Stimulated activated CD8-positive, alpha-beta memory T cell treated with anti-CD3 and anti-CD28 coated beads, Interleukin-12 subunit alpha, Interleukin-12 subunit beta, amount 100 ng/mL, for 24 hours (primary cell): Measurements from ENCODE around the gene PWP1.
"Not testable (repeated sequence)": the region's sequence is repeated elsewhere in the genome, so short reads cannot be mapped to it uniquely, and the experiment has no call there.

ENCODE experiments used
- DNase-seq: peaks from one replicate; pipeline ENCODE4 v3.0.0-alpha.2; 2020; ENCODE audit errors: extremely low read depth

Gene PWP1

GRCh38 chr12:107668320-107669098, 17.1 kb upstream of the PWP1 start:
- DNase-seq = no peak

GRCh38 chr12:107669946-107670345, 15.7 kb upstream of the PWP1 start:
- no peak for DNase-seq

DNA sequence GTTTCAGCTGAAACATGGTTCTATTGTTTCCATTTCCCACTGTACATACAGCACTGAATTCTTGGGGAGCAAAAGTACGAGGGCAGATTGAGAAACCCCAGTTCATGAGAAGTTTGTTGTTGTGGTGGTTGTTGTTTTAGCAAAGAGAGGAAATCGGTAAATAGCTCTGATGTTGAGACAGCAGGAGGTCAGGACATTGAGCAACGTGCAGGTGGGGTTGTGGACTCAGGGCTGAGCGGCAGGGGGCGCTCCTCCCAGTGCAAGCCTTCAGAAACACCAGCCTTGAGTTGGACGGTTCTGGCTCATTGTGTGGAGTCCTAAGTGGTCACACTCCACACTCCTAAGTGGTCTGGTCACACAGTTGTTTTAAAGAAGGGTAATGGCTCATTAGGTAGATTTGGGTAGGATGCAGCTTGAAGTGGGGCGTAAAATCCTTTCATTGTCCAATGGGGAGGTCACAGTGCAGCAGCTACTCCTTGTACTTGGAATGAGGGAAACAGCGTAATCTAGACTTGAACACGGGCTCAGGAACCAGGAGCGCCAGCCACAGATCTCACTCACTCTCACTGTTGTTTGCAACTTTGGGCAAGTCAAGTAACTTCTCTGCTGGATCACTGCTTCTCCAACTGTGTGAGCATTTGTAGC, 14.5 kb upstream of the PWP1 start:
- DNase-seq = no peak

DNA sequence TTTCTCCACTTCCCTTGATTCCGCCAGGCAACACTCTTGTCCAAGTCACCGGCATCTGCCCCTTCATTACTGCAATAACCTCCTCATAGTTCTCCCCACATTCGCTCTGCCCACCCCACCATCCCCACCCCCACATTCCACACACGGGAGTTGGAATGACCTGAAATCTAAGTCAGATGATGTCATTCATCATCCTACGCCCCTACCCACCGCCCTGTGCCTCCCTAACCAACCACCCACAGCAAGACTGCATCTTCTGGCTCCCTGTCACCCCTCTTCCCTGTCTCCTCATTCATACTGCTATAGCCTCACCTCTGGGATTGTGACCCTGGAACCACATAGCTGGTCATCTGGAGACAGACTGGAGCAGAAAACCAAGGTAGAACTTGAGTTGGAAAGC, 7.9 kb upstream of the PWP1 start:
- no peak for DNase-seq

DNA sequence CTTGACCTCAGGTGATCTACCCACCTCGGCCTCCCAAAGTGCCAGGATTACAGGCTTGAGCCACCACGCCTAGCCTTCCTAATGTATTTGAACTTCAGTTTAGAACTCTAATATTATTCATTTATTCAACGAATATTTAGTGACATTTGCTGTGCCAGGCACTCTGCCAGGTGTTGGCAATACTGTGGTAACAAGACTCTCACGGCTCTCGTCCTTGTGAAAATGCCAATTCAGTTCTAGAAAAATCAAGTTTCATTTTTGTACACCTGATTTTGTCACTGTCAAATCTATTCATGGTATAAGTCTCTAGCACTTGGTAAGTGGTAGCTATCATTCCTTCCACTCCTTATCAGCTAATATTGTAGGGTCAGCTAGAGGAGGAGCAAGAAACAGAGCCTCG, 6.3 kb upstream of the PWP1 start:
- DNase-seq = no peak

DNA sequence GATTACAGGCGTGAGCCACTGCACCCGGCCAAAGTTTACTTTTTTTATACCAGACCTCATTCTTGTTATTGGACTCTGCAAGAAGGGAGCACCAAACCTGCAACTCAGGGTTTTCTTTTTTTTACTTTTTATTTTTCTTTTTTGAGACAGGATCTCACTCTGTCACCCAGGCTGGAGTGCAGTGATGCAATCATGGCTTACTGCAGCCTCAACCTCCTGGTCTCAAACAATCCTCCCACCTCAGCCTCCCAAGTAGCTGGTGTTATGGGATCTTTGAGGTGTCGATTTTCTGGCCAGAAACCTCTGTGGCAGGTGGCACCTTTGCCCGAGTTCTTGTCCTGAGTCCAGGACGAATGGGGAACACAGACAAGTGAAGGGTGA, 4.2 kb upstream of the PWP1 start:
- DNase-seq = no peak

GRCh38 chr12:107681836-107682820, 3.5 kb upstream of the PWP1 start:
- DNase-seq = no peak

GRCh38 chr12:107684029-107684795, 1.4 kb upstream of the PWP1 start:
- no peak for DNase-seq

DNA sequence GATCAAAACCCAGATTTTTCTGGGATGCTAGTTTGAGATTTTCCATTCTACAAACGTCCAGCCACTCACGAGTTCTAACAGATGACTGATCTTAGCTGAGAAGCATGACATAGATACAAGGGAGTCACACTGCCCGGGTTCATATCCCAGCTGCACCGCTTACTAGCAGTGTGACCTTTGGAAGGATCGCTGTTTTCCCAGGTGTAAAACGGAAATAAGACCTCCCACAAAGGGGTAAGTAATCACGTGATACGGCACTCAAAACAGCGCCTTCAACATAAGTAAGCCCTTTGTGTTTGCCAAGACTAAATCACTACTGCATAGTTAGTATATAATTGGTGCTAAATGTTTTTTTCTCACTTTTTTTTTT, 624 bp upstream of the PWP1 start:
- DNase-seq = no peak

DNA sequence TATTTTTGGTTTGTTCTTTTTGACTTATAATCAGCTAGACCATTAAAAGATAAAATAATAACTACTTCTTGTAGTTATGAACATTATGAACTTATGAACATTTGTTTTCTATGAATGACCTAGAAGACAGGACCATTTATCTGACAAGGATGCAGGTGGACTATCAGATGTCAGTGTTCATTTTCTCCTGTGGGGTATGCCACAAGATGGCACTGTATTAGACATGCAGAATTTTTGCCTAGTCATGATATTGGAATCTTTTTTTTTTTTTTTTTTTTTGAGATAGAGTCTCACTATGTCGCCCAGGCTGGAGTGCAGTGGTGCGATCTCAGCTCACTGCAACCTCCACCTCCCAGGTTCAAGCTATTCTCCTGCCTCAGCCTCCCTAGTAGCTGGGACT, 10.2 kb downstream of the PWP1 start:
- DNase-seq = not testable (repeated sequence)

- no peak for DNase-seq
These were observed 16.5 kb downstream of the PWP1 start for GRCh38 chr12:107702106-107702505.

DNA sequence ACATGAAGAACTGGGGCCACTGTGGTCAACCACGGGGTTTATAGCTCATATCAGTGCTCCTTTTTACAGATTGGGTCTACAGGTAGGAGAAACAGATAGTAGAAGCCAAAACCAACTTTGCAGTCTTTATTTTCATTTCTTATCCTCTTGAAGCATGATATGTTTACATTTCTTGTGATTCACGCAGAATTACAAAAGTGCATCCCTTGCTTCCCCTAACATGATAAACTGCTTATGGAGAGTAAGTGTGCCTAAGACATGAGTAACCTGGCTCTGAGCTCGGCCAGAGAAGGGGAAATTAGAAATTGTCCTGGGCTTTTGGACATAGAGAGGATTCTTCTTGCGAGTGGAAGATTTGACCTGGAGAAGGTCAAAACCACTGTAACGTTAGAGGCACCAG, 18.4 kb downstream of the PWP1 start:
- no peak for DNase-seq

- not testable (repeated sequence) for DNase-seq
These were observed 19.9 kb downstream of the PWP1 start for GRCh38 chr12:107705522-107705921.

- DNase-seq = no peak
These were observed 30.2 kb downstream of the PWP1 start for GRCh38 chr12:107715780-107716179.

DNA sequence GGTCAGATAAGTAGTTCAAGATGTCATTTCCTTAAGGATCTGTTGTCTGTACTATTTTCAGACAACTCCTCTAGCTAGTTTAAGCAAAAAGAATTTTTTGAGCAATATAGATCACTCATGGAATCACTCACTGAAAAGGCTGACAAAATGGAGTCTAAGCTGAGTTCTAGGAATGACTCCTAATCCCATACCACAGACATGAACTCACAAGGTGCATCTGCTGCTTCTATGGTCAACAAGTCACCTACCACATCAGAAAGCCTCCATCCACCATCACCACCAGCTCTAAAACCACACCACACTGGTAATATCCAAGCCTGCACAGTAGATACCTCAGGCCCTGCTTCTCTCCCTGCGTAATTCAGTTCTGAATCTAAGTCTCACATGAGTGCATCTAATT, 33.0 kb downstream of the PWP1 start:
- DNase-seq = no peak

DNA sequence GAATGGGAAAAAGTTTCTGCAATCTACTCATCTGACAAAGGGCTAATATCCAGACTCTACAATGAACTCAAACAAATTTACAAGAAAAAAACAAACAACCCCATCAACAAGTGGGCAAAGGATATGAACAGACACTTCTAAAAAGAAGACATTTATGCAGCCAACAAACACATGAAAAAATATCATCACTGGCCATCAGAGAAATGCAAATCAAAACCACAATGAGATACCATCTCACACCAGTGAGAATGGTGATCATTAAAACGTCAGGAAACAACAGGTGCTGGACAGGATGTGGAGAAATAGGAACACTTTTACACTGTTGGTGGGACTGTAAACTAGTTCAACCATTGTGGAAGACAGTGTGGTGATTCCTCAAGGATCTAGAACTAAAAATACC, 41.7 kb downstream of the PWP1 start:
- not testable (repeated sequence) for DNase-seq

- not testable (repeated sequence) for DNase-seq
These were observed 42.1 kb downstream of the PWP1 start for GRCh38 chr12:107727742-107728141.

DNA sequence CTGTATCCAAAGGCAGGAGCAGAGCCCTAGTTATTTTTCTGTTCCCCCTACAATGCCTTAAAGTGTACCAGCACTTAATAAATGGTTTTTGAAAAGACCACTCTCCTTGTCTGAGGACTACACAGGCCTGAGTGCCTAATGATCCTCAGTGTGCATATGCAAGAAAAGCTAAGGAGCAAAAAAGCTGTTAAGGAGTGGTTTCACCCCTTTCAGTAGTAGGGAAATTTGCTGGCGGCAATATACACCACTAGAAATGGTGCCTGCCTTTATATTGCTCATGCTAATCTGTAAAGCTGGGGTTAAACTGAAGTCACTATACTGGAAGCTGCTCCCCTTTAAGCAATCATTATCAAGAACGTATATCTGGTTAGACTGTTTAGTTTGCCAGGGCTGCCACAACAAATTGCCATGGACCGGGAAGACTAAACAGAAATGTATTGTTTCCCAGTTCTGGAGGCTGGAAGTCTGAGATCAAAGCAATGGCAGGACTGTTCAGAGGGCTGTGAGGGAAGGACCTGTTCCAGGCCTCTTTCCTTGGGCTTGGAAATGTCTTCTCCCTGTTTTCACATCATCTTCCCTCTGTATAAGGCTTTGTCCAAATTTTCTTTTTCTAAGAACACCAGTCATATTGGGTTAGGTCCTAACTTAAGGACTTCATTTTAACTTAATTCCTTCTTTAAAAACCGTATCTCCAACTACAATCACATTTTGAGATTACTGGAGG, 45.2 kb downstream of the PWP1 start:
- DNase-seq = no peak

DNA sequence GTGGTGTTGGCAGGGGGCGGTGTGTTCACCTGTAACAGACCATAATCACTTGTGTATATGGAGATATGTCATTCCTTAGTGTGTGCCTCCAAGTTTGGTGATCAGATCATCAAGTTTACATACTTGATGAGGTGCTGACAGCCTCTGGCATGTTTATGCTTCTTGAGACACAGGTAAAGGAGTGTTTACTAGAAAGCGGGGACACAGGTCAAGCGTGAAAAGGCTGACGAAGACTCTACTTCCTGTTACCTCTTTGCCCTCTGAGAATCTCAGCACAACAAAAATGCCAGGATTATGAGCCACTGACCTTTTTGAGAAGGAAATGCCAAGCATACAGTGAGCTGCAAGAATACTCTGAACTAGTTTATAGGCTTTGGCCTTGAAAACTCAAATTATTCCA, 45.8 kb downstream of the PWP1 start:
- no peak for DNase-seq

DNA sequence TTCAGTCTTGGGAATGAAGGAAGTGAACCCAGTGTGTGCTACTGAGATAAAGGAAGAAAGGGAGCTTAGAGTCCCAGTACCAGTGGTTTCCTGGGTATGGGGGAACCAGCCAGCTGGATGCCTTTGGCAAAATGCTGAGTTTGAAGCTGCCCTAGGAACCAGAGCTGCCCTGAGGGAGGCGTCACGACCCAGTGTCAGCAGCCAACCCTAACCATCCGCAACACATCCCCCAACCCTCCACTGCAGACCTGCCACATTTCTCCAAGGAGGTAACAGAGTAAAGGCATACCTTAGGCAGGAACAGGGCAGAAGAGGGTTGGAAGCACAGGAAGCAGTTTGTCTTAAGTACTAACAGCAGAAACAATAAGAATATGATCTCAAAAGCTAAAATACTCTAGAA, 46.8 kb downstream of the PWP1 start:
- DNase-seq = no peak

- no peak for DNase-seq
These were observed 48.5 kb downstream of the PWP1 start for GRCh38 chr12:107734139-107734538.
